Body of pancreas (tissue), 4 donors: ENCODE data around the gene PSMD10.

Source experiments
- CTCF ChIP-seq, 7 experiments: fragments of 450-650 bp in 4 of 7; fragments of 200-600 bp in 3 of 7; sonication (generic) in 3 of 7; IDR thresholded peaks; one replicate each; pipeline ENCODE4 v1.5.1; 2016 to 2019; ENCODE audit warnings: antibody characterized with exemption in 7 of 7
- POLR2A ChIP-seq, 3 donors: fragments of 450-650 bp; IDR thresholded peaks; one replicate each; pipeline ENCODE4 v1.6.1; 2016; ENCODE audit warnings: antibody characterized with exemption in 3 of 3, mild to moderate bottlenecking in 2 of 3

GRCh38 chrX:108132876-108133275 is 41.5 kb upstream of the PSMD10 start:
- TF ChIP-seq POLR2A (IDR thresholded peaks at IDR 0.05) (no peak), CTCF (IDR thresholded peaks at IDR 0.05) (no peak)
